WTC11 (cell line): ENCODE data around the gene ZNF467.

ENCODE experiments used
- CTCF ChIP-seq: fragments of 200-600 bp; IDR thresholded peaks from 2 replicates; pipeline ENCODE4 v1.8.0; 2022; ENCODE audit warnings: antibody characterized with exemption
- HMGXB4 ChIP-seq: sonication (generic); formaldehyde crosslinking; IDR thresholded peaks from 2 replicates; pipeline ENCODE4 v1.8.1; 2023; ENCODE audit warnings: mild to moderate bottlenecking, moderate library complexity, missing genetic modification reagents
- IRF2 ChIP-seq: sonication (generic); formaldehyde crosslinking; IDR thresholded peaks from 2 replicates; pipeline ENCODE4 v1.8.0; 2022; ENCODE audit warnings: low read depth, missing genetic modification reagents, borderline replicate concordance
- NFATC4 ChIP-seq: fragments of 250-450 bp; sonication (Bioruptor Pico); IDR thresholded peaks from 2 replicates; pipeline ENCODE4 v1.9.0; 2021; ENCODE audit warnings: mild to moderate bottlenecking

GRCh38 chr7:149762089-149762488 is 11.3 kb downstream of the ZNF467 start:
- TF ChIP-seq IRF2 (no peak), NFATC4 (CRISPR knock-in tag) (no peak), CTCF (no peak), HMGXB4 (no peak)
